Endothelial cell of umbilical vein (primary cell): ENCODE measurements around the gene UBE2D2. TPM values are rescaled to one million over a fixed set of nuclear protein-coding genes. Genes with fewer than 3 reads are reported as not detected.
"Not testable (repeated sequence)": the region's sequence is repeated elsewhere in the genome, so short reads cannot be mapped to it uniquely, and the experiment has no call there.

Source experiments
- BruUV-seq: library from RNA; stranded (reverse); fragments of 400-500 nt; replicated peaks from 2 replicates; lab custom pipeline; 2021; lab: Mats Ljungman, UMichigan
- CTCF ChIA-PET: fragments of 300-600, 350-600 bp; sonication (Branson Sonifier 250); formaldehyde crosslinking; loops from one replicate; lab custom pipeline; 2021; ENCODE audit warnings: antibody characterized with exemption, inconsistent platforms; lab: Charles Lee
- POLR2A ChIA-PET: fragments of 300-600, 350-600 bp; sonication (Branson Sonifier 250); formaldehyde crosslinking; loops from one replicate; lab custom pipeline; 2021; ENCODE audit warnings: antibody characterized with exemption, inconsistent platforms; lab: Charles Lee
- DNase-seq: peaks from one replicate; pipeline ENCODE4 v3.0.0-alpha.2; 2011; ENCODE audit warnings: low read depth, low spot score
- FAIRE-seq: peaks from 2 replicates; lab custom pipeline; 2011; peaks lifted over from hg19 to GRCh38; lab: Jason Lieb, UNC
- H2AFZ ChIP-seq: 2 replicates; pipeline ENCODE4 v1.6.0; 2012; ENCODE audit warnings: low read depth, low read length, control low read depth, inconsistent platforms
- H3K27ac ChIP-seq: 2 replicates; pipeline ENCODE4 v1.5.1; 2011; ENCODE audit warnings: low read depth, mild to moderate bottlenecking, control low read depth, low read length, moderate library complexity; ENCODE audit not compliant: insufficient read depth
- H3K27me3 ChIP-seq, 2 experiments: 2 replicates each; pipeline versions ENCODE4 v1.6.0 to v1.6.1; 2011; ENCODE audit warnings: low read length in 2 of 2, mixed read lengths in 1 of 2; ENCODE audit not compliant: control insufficient read depth in 2 of 2, insufficient read depth in 2 of 2
- H3K36me3 ChIP-seq, 2 experiments: 2 replicates in 1 of 2; 3 replicates in 1 of 2; pipeline ENCODE4 v1.5.1; 2011; ENCODE audit warnings: low read length in 2 of 2, mild to moderate bottlenecking in 1 of 2, moderate library complexity in 1 of 2; ENCODE audit not compliant: control insufficient read depth in 2 of 2, insufficient read depth in 2 of 2; ENCODE audit errors: extremely low read depth in 1 of 2
- H3K4me1 ChIP-seq: 3 replicates; pipeline ENCODE4 v1.5.1; 2011; ENCODE audit warnings: mild to moderate bottlenecking, low read length; ENCODE audit not compliant: control insufficient read depth, insufficient read depth; ENCODE audit errors: extremely low read depth
- H3K4me2 ChIP-seq: 2 replicates; pipeline ENCODE4 v1.6.1; 2011; ENCODE audit warnings: low read length, control low read depth, mixed read lengths; ENCODE audit not compliant: insufficient read depth
- H3K4me3 ChIP-seq, 3 experiments: fragments of 200-600 bp in 1 of 3; sonication (generic), shearing (Covaris generic) in 1 of 3; replicated peaks in 1 of 3; 2 replicates each; pipeline ENCODE4 v1.5.1; 2011 to 2016; ENCODE audit warnings: control low read depth in 3 of 3, low read length in 3 of 3, mild to moderate bottlenecking in 2 of 3, inconsistent platforms in 1 of 3, low read depth in 1 of 3, moderate library complexity in 1 of 3; ENCODE audit not compliant: insufficient read depth in 1 of 3
- H3K79me2 ChIP-seq: 2 replicates; pipeline ENCODE4 v1.6.0; 2012; ENCODE audit warnings: low read length, inconsistent platforms; ENCODE audit not compliant: control insufficient read depth, insufficient read depth
- H3K9ac ChIP-seq: replicated peaks from 2 replicates; pipeline ENCODE3; 2011; ENCODE audit warnings: low read length, control low read depth; ENCODE audit not compliant: insufficient read depth; ENCODE audit errors: extremely low read depth
- H3K9me1 ChIP-seq: replicated peaks from 3 replicates; pipeline ENCODE4 v1.6.0; 2011; ENCODE audit warnings: mild to moderate bottlenecking, low read length; ENCODE audit not compliant: control insufficient read depth, insufficient read depth; ENCODE audit errors: extremely low read depth
- H3K9me3 ChIP-seq: replicated peaks from 2 replicates; pipeline ENCODE4 v1.5.1; 2012; ENCODE audit warnings: low read length, inconsistent platforms; ENCODE audit not compliant: control insufficient read depth, insufficient read depth
- H4K20me1 ChIP-seq: replicated peaks from 2 replicates; pipeline ENCODE3; 2011; ENCODE audit warnings: mild to moderate bottlenecking, low read length; ENCODE audit not compliant: control insufficient read depth, insufficient read depth; ENCODE audit errors: extremely low read depth
- FOS ChIP-seq: IDR thresholded peaks from 2 replicates; pipeline ENCODE4 v1.6.1; 2011; ENCODE audit warnings: mild to moderate bottlenecking, low read length, moderate library complexity, borderline replicate concordance; ENCODE audit not compliant: insufficient read depth
- GATA2 ChIP-seq: IDR thresholded peaks from 2 replicates; pipeline ENCODE4 v1.7.0; 2011; ENCODE audit warnings: low read depth, mild to moderate bottlenecking, moderate library complexity, mixed read lengths, low read length; ENCODE audit not compliant: insufficient read length, insufficient read depth
- JUN ChIP-seq: IDR thresholded peaks from 2 replicates; pipeline ENCODE4 v1.6.1; 2011; ENCODE audit warnings: borderline replicate concordance, low read depth; ENCODE audit not compliant: insufficient read length, insufficient read depth
- dilution Hi-C: fragments of 300-500 bp; cut with MboI; formaldehyde crosslinking; loops from one replicate; pipeline ENCODE4 v1.15.0; 2019; ENCODE audit warnings: low sequenced_read_pairs; ENCODE audit not compliant: extremely low pct_ligation_motif_present
- intact Hi-C: fragments of 100-400 bp; cut with micrococcal nuclease; formaldehyde crosslinking; loops from one replicate; pipeline ENCODE4 v1.10.0; 2022
- polyA plus RNA-seq, 4 experiments: library from polyadenylated mRNA; depleted of rRNA in 3 of 4; stranded (reverse) in 3 of 4; unstranded in 1 of 4; fragments of >200 nt; gene quantifications; 2 replicates each; pipeline versions ENCODE4 v1.2.1 to v1.2.3, GENCODE V29; 2011 to 2012; ENCODE audit warnings: missing spikeins in 1 of 4
- total RNA-seq: library from RNA; stranded (reverse); gene quantifications from 2 replicates; pipeline ENCODE4 v1.2.3, GENCODE V29; 2021

UBE2D2 gene
- total and polyA plus RNA-seq, 2 donors (not counting 3 experiments of a cell fraction or from before 2014, with no cell fraction given) = 45.0 to 156 TPM

DNA sequence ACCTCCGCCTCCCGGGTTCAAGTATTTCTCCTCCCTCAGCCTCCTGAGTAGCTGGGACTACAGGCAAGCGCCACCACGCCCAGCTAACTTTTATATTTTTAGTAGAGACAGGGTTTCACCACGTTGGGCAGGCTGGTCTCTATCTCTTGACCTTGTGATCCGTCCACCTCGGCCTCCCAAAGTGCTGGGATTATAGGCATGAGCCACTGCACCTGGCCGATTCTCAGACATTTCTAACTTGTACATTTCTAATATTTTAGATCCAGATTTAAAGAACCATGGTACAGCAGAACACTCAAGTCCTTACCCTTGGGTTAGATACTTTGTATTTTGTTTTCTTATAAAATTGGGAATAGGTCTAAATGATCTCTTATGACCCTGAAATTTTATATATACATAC is 31.9 kb downstream of the UBE2D2 start:
- H3K27me3 ChIP-seq, H2AFZ ChIP-seq, H3K36me3 ChIP-seq, H3K9ac ChIP-seq, FAIRE-seq, H3K9me3 ChIP-seq, H3K9me1 ChIP-seq, H3K4me2 ChIP-seq, BruUV-seq, POLR2A ChIA-PET, H3K27ac ChIP-seq, DNase-seq, H3K4me3 ChIP-seq, intact Hi-C loops, H3K4me1 ChIP-seq, dilution Hi-C loops: not testable (repeated sequence)
- CTCF ChIA-PET = interaction anchor here (1.8 kb wide), 1 partner anchor 18 kb away, joined by 7 read pairs; no protein-coding TSS in a partner anchor
- peaks cover 86% of the 10 kb centered on the region for H3K79me2 ChIP-seq
- peaks cover 14% of the 10 kb centered on the region for H4K20me1 ChIP-seq

DNA sequence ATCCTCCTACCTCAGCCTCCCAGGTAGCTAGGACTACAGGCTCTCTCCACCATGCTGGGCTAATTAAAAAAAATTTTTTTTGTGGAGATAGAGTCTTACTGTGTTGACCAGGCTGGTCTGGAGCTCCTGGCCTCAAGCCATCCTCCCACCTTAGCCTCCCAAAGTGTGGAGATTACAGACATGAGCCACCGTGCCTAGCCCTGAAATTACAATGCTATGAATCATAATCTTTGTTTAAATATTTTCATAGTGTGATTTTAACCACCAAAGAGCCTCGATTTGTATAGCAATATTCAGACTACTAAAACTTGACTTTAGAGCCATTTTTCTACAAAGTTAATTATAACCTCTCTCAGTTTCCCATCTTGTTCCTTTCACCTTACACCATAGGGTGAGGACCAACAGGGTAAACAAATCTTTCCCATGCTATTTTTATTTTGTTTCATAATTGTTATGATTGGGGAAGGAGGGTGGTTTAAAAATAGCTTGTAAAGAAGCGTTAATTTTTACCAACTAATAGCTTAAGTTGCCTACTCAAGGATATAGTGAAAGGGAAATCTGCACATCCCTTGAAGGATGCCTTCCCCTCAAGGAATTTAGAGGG is 32.7 kb downstream of the UBE2D2 start:
- ChIA-PET CTCF (interaction anchor here (0.5 to 1.1 kb wide), 4 partner anchors 17 to 171 kb away, joined by 3 to 5 read pairs (median 4); no protein-coding TSS in a partner anchor), POLR2A (no interaction called here)
- dilution Hi-C loops = no loop called here
- H3K4me1 ChIP-seq = peaks cover 8% of the 10 kb centered on the region
- H3K36me3 ChIP-seq = peaks cover 0 to 2% of the 10 kb centered on the region in 2 experiments
- no peaks in the 10 kb centered on the region for H3K9me3 ChIP-seq
- TF ChIP-seq GATA2 = no peak
- peak; percentile 19 for TF ChIP-seq JUN
- peak; percentile 42 for TF ChIP-seq FOS
- H3K4me3 ChIP-seq = no peak overlapping the region
- H3K9me1 ChIP-seq = no peaks in the 10 kb centered on the region
- BruUV-seq = no TSS peak
- peaks cover 86% of the 10 kb centered on the region for H3K79me2 ChIP-seq
- H3K9ac ChIP-seq = no peak overlapping the region
- intact Hi-C loops = no loop called here
- no peak overlapping the region for H2AFZ ChIP-seq
- no peaks in the 10 kb centered on the region for H3K27me3 ChIP-seq
- peaks cover 11% of the 10 kb centered on the region for H4K20me1 ChIP-seq
- H3K27ac ChIP-seq = no peak overlapping the region
- peak overlapping the region; percentile 20 for H3K4me2 ChIP-seq
- DNase-seq (no peak), FAIRE-seq (no peak)
